PC-3 (cell line): ENCODE data around the gene ETV3. TPM values are rescaled to one million over a fixed set of nuclear protein-coding genes. Genes with fewer than 3 reads are reported as not detected.

Experiments
- ATAC-seq: fragments of 200-7000 bp; cut with Tn5 transposase; 2 replicates; pipeline ENCODE4 v1.9.1; 2020; ENCODE audit warnings: mild to moderate bottlenecking, moderate library complexity
- BruUV-seq: library from RNA; stranded (reverse); fragments of 400-500 nt; replicated peaks from 2 replicates; lab custom pipeline; 2021; lab: Mats Ljungman, UMichigan
- CTCF ChIA-PET: fragments of 300-600 bp; sonication (Branson Sonifier 250); formaldehyde crosslinking; loops from one replicate; lab custom pipeline; 2022; ENCODE audit warnings: antibody characterized with exemption; lab: Charles Lee
- POLR2A ChIA-PET: fragments of 300-600 bp; sonication (Branson Sonifier 250); formaldehyde crosslinking; loops from one replicate; lab custom pipeline; 2022; ENCODE audit warnings: antibody characterized with exemption; ENCODE audit not compliant: unreplicated experiment; lab: Charles Lee
- DNase-seq: peaks from one replicate; pipeline ENCODE4 v3.0.0-alpha.2; 2015
- H2AFZ ChIP-seq: fragments of 300-600 bp; sonication (generic); 2 replicates; pipeline ENCODE4 v1.6.0; 2016; ENCODE audit warnings: antibody characterized with exemption, low read length
- H3F3A ChIP-seq: fragments of 300-600 bp; sonication (generic); one replicate; pipeline ENCODE4 v1.6.0; 2017; ENCODE audit warnings: antibody characterized with exemption, low read length, control low read depth, mild to moderate bottlenecking; ENCODE audit not compliant: unreplicated experiment
- H3K27ac ChIP-seq: fragments of 300-600 bp; sonication (generic); 2 replicates; pipeline ENCODE4 v1.5.1; 2016; ENCODE audit warnings: mild to moderate bottlenecking, low read length
- H3K27me3 ChIP-seq: fragments of 300-600 bp; sonication (generic); 2 replicates; pipeline ENCODE4 v1.6.1; 2016; ENCODE audit warnings: low read length, mixed read lengths
- H3K36me3 ChIP-seq: fragments of 300-600 bp; sonication (generic); 2 replicates; pipeline ENCODE4 v1.6.1; 2016; ENCODE audit warnings: low read depth, mixed run types, low read length, mixed read lengths
- H3K4me1 ChIP-seq: fragments of 300-600 bp; sonication (generic); 2 replicates; pipeline ENCODE4 v1.5.1; 2016; ENCODE audit warnings: low read length; ENCODE audit not compliant: insufficient read depth
- H3K4me2 ChIP-seq: fragments of 300-600 bp; sonication (generic); 2 replicates; pipeline ENCODE4 v1.6.0; 2016; ENCODE audit warnings: low read length
- H3K4me3 ChIP-seq: fragments of 300-600 bp; sonication (generic); 2 replicates; pipeline ENCODE4 v1.5.1; 2016; ENCODE audit warnings: mild to moderate bottlenecking, low read length, mixed read lengths
- H3K79me2 ChIP-seq: fragments of 300-600 bp; sonication (generic); 2 replicates; pipeline ENCODE4 v1.6.1; 2017; ENCODE audit warnings: low read length, mixed read lengths
- H3K9ac ChIP-seq: fragments of 300-600 bp; sonication (generic); 2 replicates; pipeline ENCODE4 v1.6.0; 2016; ENCODE audit warnings: mild to moderate bottlenecking, low read length
- H3K9me2 ChIP-seq: fragments of 300-600 bp; sonication (generic); replicated peaks from 2 replicates; pipeline ENCODE4 v1.6.1; 2016; ENCODE audit warnings: mixed run types, low read length, mixed read lengths
- H3K9me3 ChIP-seq: fragments of 300-600 bp; sonication (generic); 2 replicates; pipeline ENCODE4 v1.6.1; 2016; ENCODE audit warnings: low read length, mixed read lengths
- H4K20me1 ChIP-seq: fragments of 300-600 bp; sonication (generic); 2 replicates; pipeline ENCODE4 v1.6.1; 2016; ENCODE audit warnings: low read length, mixed read lengths
- CTCF ChIP-seq: fragments of 300-600 bp; sonication (generic); conservative IDR thresholded peaks from 2 replicates; pipeline ENCODE4 v1.5.1; 2017; ENCODE audit warnings: antibody characterized with exemption, low read depth, mild to moderate bottlenecking, low read length
- EZH2 ChIP-seq: fragments of 300-600 bp; sonication (generic); IDR thresholded peaks from one replicate; pipeline ENCODE4 v1.6.1; 2017; ENCODE audit warnings: antibody characterized with exemption, mild to moderate bottlenecking, low read length; ENCODE audit not compliant: unreplicated experiment
- EZH2phosphoT487 ChIP-seq: fragments of 300-600 bp; sonication (generic); IDR thresholded peaks from 2 replicates; pipeline ENCODE4 v1.6.1; 2018; ENCODE audit warnings: mild to moderate bottlenecking, antibody characterized with exemption, low read length, borderline replicate concordance
- intact Hi-C: fragments of 100-400 bp; cut with micrococcal nuclease; formaldehyde crosslinking; loops from 2 replicates; pipeline ENCODE4 v1.9.0; 2023
- total RNA-seq: library from RNA; depleted of rRNA; stranded (reverse); fragments of >200 nt; gene quantifications from 2 replicates; pipeline ENCODE4 v1.2.3, GENCODE V29; 2014

ETV3 gene
- total RNA-seq, 1 experiment from 2014 or later, result 12.2 TPM

- peaks cover 14% of the 10 kb centered on the region for H3K4me1 ChIP-seq
- no peaks in the 10 kb centered on the region for H3F3A ChIP-seq
- H3K4me3 ChIP-seq, result peak overlapping the region; percentile 93
- H3K79me2 ChIP-seq, result peaks cover 38% of the 10 kb centered on the region
- DNase-seq (no peak), ATAC-seq (0 out of 2 replicates have a peak, but pooled peaks have one; percentile 4)
- H2AFZ ChIP-seq, result no peak overlapping the region
- TF ChIP-seq EZH2 (no peak), CTCF (no peak), EZH2phosphoT487 (no peak)
- peak overlapping the region; percentile 92 for H3K4me2 ChIP-seq
- H3K36me3 ChIP-seq, result peaks cover 37% of the 10 kb centered on the region
- H3K9me2 ChIP-seq, result no peaks in the 10 kb centered on the region
- CTCF ChIA-PET, result interaction anchor here (1.0 to 3.1 kb wide), 2 partner anchors 19 to 47 kb away, joined by 3 to 18 read pairs; no protein-coding TSS in a partner anchor
- BruUV-seq, result no TSS peak
- H3K9ac ChIP-seq, result peak overlapping the region; percentile 88
- H4K20me1 ChIP-seq, result peaks cover 21% of the 10 kb centered on the region
- POLR2A ChIA-PET, result no interaction called here
- H3K27ac ChIP-seq, result no peak overlapping the region
- intact Hi-C loops, result no loop called here
- H3K9me3 ChIP-seq, result no peaks in the 10 kb centered on the region
- H3K27me3 ChIP-seq, result no peaks in the 10 kb centered on the region
Observed at GRCh38 chr1:157137046-157137407, 1.2 kb downstream of the ETV3 start.

GRCh38 chr1:157136133-157136532, 2.1 kb downstream of the ETV3 start:
- H3K9me2 ChIP-seq, result no peaks in the 10 kb centered on the region
- peaks cover 45% of the 10 kb centered on the region for H3K36me3 ChIP-seq
- DNase-seq (no peak), ATAC-seq (no peak)
- no TSS peak for BruUV-seq
- peak overlapping the region; percentile 92 for H3K4me2 ChIP-seq
- peaks cover 38% of the 10 kb centered on the region for H3K79me2 ChIP-seq
- H3K4me3 ChIP-seq, result peak overlapping the region; percentile 93
- no peaks in the 10 kb centered on the region for H3K9me3 ChIP-seq
- ChIA-PET CTCF (interaction anchor here (3.1 kb wide), 1 partner anchor 46 kb away, joined by 18 read pairs; no protein-coding TSS in a partner anchor), POLR2A (no interaction called here)
- H3F3A ChIP-seq, result no peaks in the 10 kb centered on the region
- TF ChIP-seq EZH2 (no peak), CTCF (peak; percentile 39; the same call in 1 of the 2 replicates)
- no peak overlapping the region for H2AFZ ChIP-seq
- H4K20me1 ChIP-seq, result peaks cover 21% of the 10 kb centered on the region
- intact Hi-C loops, result no loop called here
- H3K4me1 ChIP-seq, result peaks cover 14% of the 10 kb centered on the region
- H3K27ac ChIP-seq, result no peak overlapping the region
- H3K9ac ChIP-seq, result no peak overlapping the region; the same call in 1 of the 2 replicates
- no peaks in the 10 kb centered on the region for H3K27me3 ChIP-seq

GRCh38 chr1:157135646-157136045, 2.5 kb downstream of the ETV3 start:
- TF ChIP-seq EZH2 (no peak), CTCF (no peak), EZH2phosphoT487 (no peak)
- intact Hi-C loops, result no loop called here

More at GRCh38 chr1:157135646-157136045, 2.5 kb downstream of the ETV3 start:
- Histone ChIP-seq H4K20me1 (peaks cover 21% of the 10 kb centered on the region), H3K27ac (no peak overlapping the region), H3K9me3 (no peaks in the 10 kb centered on the region), H3K36me3 (peaks cover 48% of the 10 kb centered on the region), H3K9me2 (no peaks in the 10 kb centered on the region), H3K4me3 (no peak overlapping the region), H2AFZ (no peak overlapping the region), H3F3A (no peaks in the 10 kb centered on the region), H3K9ac (no peak overlapping the region), H3K4me2 (peak overlapping the region; percentile 92; the same call in 1 of the 2 replicates), H3K79me2 (peaks cover 38% of the 10 kb centered on the region), H3K4me1 (peaks cover 14% of the 10 kb centered on the region), H3K27me3 (no peaks in the 10 kb centered on the region)
- ChIA-PET CTCF (no interaction called here), POLR2A (no interaction called here)
- DNase-seq (no peak), ATAC-seq (no peak)
- BruUV-seq, result no TSS peak
